Astrocyte (in vitro differentiated cells and primary cell): ENCODE measurements around the gene ERO1A. TPM values are rescaled to one million over a fixed set of nuclear protein-coding genes. Genes with fewer than 3 reads are reported as not detected.
"Not testable (repeated sequence)": the region's sequence is repeated elsewhere in the genome, so short reads cannot be mapped to it uniquely, and the experiment has no call there.

ENCODE experiments used
- DNase-seq: peaks from one replicate; pipeline ENCODE4 v3.0.0-alpha.2; 2010; ENCODE audit warnings: low read depth
- FAIRE-seq: peaks from 2 replicates; lab custom pipeline; 2011; peaks lifted over from hg19 to GRCh38; lab: Jason Lieb, UNC
- H2AFZ ChIP-seq: 2 replicates; pipeline ENCODE4 v1.6.0; 2012; ENCODE audit warnings: low read depth, low read length, inconsistent platforms
- H3K27ac ChIP-seq: 2 replicates; pipeline ENCODE4 v1.5.1; 2011; ENCODE audit warnings: low read depth, low read length, inconsistent platforms
- H3K27me3 ChIP-seq: 2 replicates; pipeline ENCODE4 v1.6.0; 2011; ENCODE audit warnings: low read length, inconsistent platforms; ENCODE audit not compliant: insufficient read depth
- H3K36me3 ChIP-seq: 2 replicates; pipeline ENCODE4 v1.5.1; 2011; ENCODE audit warnings: low read length, inconsistent platforms; ENCODE audit not compliant: insufficient read depth
- H3K4me1 ChIP-seq: 2 replicates; pipeline ENCODE4 v1.5.1; 2011; ENCODE audit warnings: low read length, inconsistent platforms; ENCODE audit not compliant: insufficient read depth
- H3K4me2 ChIP-seq: 2 replicates; pipeline ENCODE4 v1.6.0; 2012; ENCODE audit warnings: low read length, inconsistent platforms
- H3K4me3 ChIP-seq: 2 replicates; pipeline ENCODE4 v1.5.1; 2011; ENCODE audit warnings: low read depth, mild to moderate bottlenecking, low read length, inconsistent platforms; ENCODE audit not compliant: insufficient read depth
- H3K79me2 ChIP-seq: 2 replicates; pipeline ENCODE4 v1.6.0; 2012; ENCODE audit warnings: mild to moderate bottlenecking, low read length, inconsistent platforms; ENCODE audit not compliant: insufficient read depth
- H3K9ac ChIP-seq: 2 replicates; pipeline ENCODE4 v1.6.0; 2012; ENCODE audit warnings: mild to moderate bottlenecking, low read length, inconsistent platforms
- H3K9me3 ChIP-seq: 2 replicates; pipeline ENCODE4 v1.5.1; 2012; ENCODE audit warnings: low read depth, mild to moderate bottlenecking, low read length, inconsistent platforms; ENCODE audit not compliant: insufficient read depth
- H4K20me1 ChIP-seq: 2 replicates; pipeline ENCODE4 v1.6.0; 2012; ENCODE audit warnings: low read length, inconsistent platforms; ENCODE audit not compliant: insufficient read depth
- H3K27ac Mint-ChIP-seq: one replicate; pipeline ENCODE4 v1.8.0; 2021; ENCODE audit warnings: mild to moderate bottlenecking, mixed read lengths; ENCODE audit not compliant: unreplicated experiment
- H3K27me3 Mint-ChIP-seq: one replicate; pipeline ENCODE4 v1.8.0; 2021; ENCODE audit warnings: low read depth, mixed read lengths; ENCODE audit not compliant: unreplicated experiment
- H3K36me3 Mint-ChIP-seq: one replicate; pipeline ENCODE4 v1.8.0; 2021; ENCODE audit warnings: low read depth, mixed read lengths; ENCODE audit not compliant: unreplicated experiment
- H3K4me1 Mint-ChIP-seq: one replicate; pipeline ENCODE4 v1.8.0; 2021; ENCODE audit warnings: low read depth, mixed read lengths; ENCODE audit not compliant: unreplicated experiment
- H3K4me3 Mint-ChIP-seq: one replicate; pipeline ENCODE4 v1.8.0; 2021; ENCODE audit warnings: mild to moderate bottlenecking, moderate library complexity, mixed read lengths; ENCODE audit not compliant: unreplicated experiment
- H3K9me3 Mint-ChIP-seq: one replicate; pipeline ENCODE4 v1.8.0; 2021; ENCODE audit warnings: mild to moderate bottlenecking, mixed read lengths; ENCODE audit not compliant: unreplicated experiment
- CTCF ChIP-seq: IDR thresholded peaks from 2 replicates; pipeline ENCODE4 v1.5.1; 2011; ENCODE audit warnings: low read depth, mild to moderate bottlenecking, inconsistent platforms, low read length, moderate library complexity; ENCODE audit not compliant: insufficient read depth
- EZH2 ChIP-seq: IDR thresholded peaks from 2 replicates; pipeline ENCODE4 v1.6.1; 2012; ENCODE audit warnings: mild to moderate bottlenecking, low read length, inconsistent platforms; ENCODE audit not compliant: insufficient read depth
- total RNA-seq: library from RNA; stranded (reverse); gene quantifications from 2 replicates; pipeline ENCODE4 v1.2.1, GENCODE V29; 2021

ERO1A gene
- total RNA-seq, 1 donor from 2014 or later = 80.5 TPM

- Mint-ChIP-seq H3K4me3 (peak overlapping the region; percentile 97), H3K9me3 (no peaks in the 10 kb centered on the region), H3K4me1 (peaks cover 10% of the 10 kb centered on the region), H3K27me3 (no peaks in the 10 kb centered on the region), H3K36me3 (peaks cover 11% of the 10 kb centered on the region), H3K27ac (peak overlapping the region; percentile 73)
- Histone ChIP-seq H3K27ac (peak overlapping the region; percentile 86), H3K4me3 (peak overlapping the region; percentile 94), H3K4me1 (no peaks in the 10 kb centered on the region), H4K20me1 (no peaks in the 10 kb centered on the region), H3K4me2 (peak overlapping the region; percentile 96), H3K27me3 (no peaks in the 10 kb centered on the region), H3K79me2 (peaks cover 39% of the 10 kb centered on the region), H3K9me3 (no peaks in the 10 kb centered on the region), H3K9ac (peak overlapping the region; percentile 94), H3K36me3 (peaks cover 16% of the 10 kb centered on the region), H2AFZ (peak overlapping the region; percentile 97)
- no peak for TF ChIP-seq CTCF
- FAIRE-seq (no peak), DNase-seq (peak; percentile 14)
Observed at GRCh38 chr14:52730709-52731111, 35.4 kb upstream of the ERO1A start.

DNA sequence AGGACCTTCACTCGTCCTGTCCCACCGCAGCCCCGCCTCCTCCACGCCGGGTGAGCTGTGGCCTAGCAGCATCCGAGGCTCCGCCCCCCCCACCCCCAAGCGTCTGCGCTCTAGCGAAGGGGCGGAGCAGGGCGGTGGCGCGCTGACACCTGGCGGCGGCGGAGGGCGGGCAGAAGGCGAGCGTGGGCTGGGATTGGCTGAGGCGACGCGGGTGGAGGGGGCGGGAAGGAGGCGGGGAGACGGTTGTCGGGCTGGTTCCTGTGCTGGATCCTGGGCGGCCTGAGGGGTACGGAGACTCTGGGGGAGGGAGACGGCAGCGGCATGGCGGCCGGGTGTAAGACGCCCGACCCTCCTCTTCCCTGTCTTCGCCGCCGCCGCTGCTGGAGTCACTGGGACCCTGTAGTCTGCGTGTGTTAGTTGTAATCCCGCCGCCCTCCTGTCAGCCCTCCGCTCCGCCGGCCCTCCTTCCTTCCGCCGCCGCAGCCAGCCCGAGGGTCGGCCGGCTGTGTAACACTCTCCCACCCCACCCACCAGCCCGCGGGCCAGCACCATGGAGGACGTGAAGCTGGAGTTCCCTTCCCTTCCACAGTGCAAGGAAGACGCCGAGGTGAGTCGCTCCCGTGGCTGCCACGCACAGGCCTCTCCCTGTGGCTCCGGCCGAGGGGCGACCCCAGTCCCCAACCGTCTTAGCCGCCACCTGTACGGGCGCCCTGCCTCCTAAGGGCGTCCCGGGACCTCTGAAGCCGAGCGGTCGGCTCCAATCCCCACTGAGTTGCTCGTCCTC, 34.8 kb upstream of the ERO1A start, which contains the start of gene STYX:
STYX (plus strand) TSS at position 242 of the 784 bp plus-strand sequence; CDS start at position 551, 309 bp downstream.
- H3K27me3 ChIP-seq = no peaks in the 10 kb centered on the region
- H3K9ac ChIP-seq = peak within 1 kb of the TSS; percentile 94
- peak within 1 kb of the TSS; percentile 86 for H3K27ac ChIP-seq
- H2AFZ ChIP-seq = peak within 1 kb of the TSS; percentile 97
- DNase-seq (peak; percentile 93), FAIRE-seq (no peak)
- H4K20me1 ChIP-seq = peaks cover under 1% of the 10 kb centered on the region
- H3K4me3 ChIP-seq = peak within 1 kb of the TSS; percentile 94
- peaks cover 10% of the 10 kb centered on the region for H3K36me3 Mint-ChIP-seq
- peak within 1 kb of the TSS; percentile 85 for H3K27ac Mint-ChIP-seq
- no peaks in the 10 kb centered on the region for H3K9me3 ChIP-seq
- TF ChIP-seq CTCF (no peak), EZH2 (no peak)
- H3K4me1 ChIP-seq = no peaks in the 10 kb centered on the region
- H3K79me2 ChIP-seq = peaks cover 39% of the 10 kb centered on the region
- peak within 1 kb of the TSS; percentile 96 for H3K4me2 ChIP-seq
- no peaks in the 10 kb centered on the region for H3K27me3 Mint-ChIP-seq
- peak within 1 kb of the TSS; percentile 97 for H3K4me3 Mint-ChIP-seq
- H3K9me3 Mint-ChIP-seq = no peaks in the 10 kb centered on the region
- peaks cover 6% of the 10 kb centered on the region for H3K4me1 Mint-ChIP-seq
- peaks cover 22% of the 10 kb centered on the region for H3K36me3 ChIP-seq

DNA sequence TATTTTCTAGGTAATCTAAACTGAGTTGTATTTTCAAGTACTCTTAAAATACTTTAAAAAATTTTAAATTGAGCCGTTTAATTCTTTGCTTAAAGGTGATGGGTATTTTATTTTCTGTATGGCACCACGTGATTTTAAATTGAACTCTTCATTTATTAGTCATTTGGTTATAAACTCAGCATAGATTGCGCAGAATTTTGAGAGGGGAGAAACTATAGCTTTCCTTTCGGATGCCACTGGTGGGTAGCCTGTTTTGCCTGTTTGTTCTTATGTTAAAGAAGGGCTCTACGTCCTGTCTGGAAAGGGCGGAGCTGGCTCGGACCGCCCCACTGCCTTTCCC, 34.2 kb upstream of the ERO1A start:
- TF ChIP-seq CTCF (no peak), EZH2 (no peak)
- DNase-seq = no peak
- peak overlapping the region; percentile 49 for H3K4me3 ChIP-seq
- H2AFZ ChIP-seq = peak overlapping the region; percentile 56
- Mint-ChIP-seq H3K9me3 (no peaks in the 10 kb centered on the region), H3K36me3 (peaks cover 9% of the 10 kb centered on the region), H3K27me3 (no peaks in the 10 kb centered on the region), H3K27ac (peak overlapping the region; percentile 85), H3K4me1 (peaks cover 5% of the 10 kb centered on the region), H3K4me3 (peak overlapping the region; percentile 97)
- no peaks in the 10 kb centered on the region for H3K9me3 ChIP-seq
- peak overlapping the region; percentile 60 for H3K27ac ChIP-seq
- peak overlapping the region; percentile 62 for H3K9ac ChIP-seq
- no peaks in the 10 kb centered on the region for H3K27me3 ChIP-seq
- peaks cover 27% of the 10 kb centered on the region for H3K36me3 ChIP-seq
- peaks cover 42% of the 10 kb centered on the region for H3K79me2 ChIP-seq
- H3K4me2 ChIP-seq = peak overlapping the region; percentile 84
- no peak for FAIRE-seq
- H3K4me1 ChIP-seq = no peaks in the 10 kb centered on the region
- peaks cover 4% of the 10 kb centered on the region for H4K20me1 ChIP-seq

- not testable (repeated sequence) for DNase-seq, H3K27me3 Mint-ChIP-seq, H2AFZ ChIP-seq, H3K4me1 ChIP-seq, H3K27me3 ChIP-seq, H3K9ac ChIP-seq, H3K4me3 ChIP-seq, H3K4me2 ChIP-seq, H3K36me3 Mint-ChIP-seq, FAIRE-seq, H3K4me1 Mint-ChIP-seq, H3K9me3 ChIP-seq, H3K9me3 Mint-ChIP-seq, H4K20me1 ChIP-seq
- Histone ChIP-seq H3K79me2 (peaks cover 44% of the 10 kb centered on the region), H3K36me3 (peaks cover 33% of the 10 kb centered on the region), H3K27ac (peak overlapping the region; percentile 60)
- Mint-ChIP-seq H3K4me3 (peak overlapping the region; percentile 73), H3K27ac (peak overlapping the region; percentile 83)
Observed at GRCh38 chr14:52729035-52729434, 33.7 kb upstream of the ERO1A start.
